GM21390 (cell line): ENCODE results near the gene CLASRP.
"Not testable (repeated sequence)": the region's sequence is repeated elsewhere in the genome, so short reads cannot be mapped to it uniquely, and the experiment has no call there.

ENCODE experiments used
- ATAC-seq: cut with Tn5 transposase; IDR thresholded peaks from one replicate; pipeline ENCODE4 v1.9.1; 2021; ENCODE audit not compliant: unreplicated experiment

CLASRP gene

DNA sequence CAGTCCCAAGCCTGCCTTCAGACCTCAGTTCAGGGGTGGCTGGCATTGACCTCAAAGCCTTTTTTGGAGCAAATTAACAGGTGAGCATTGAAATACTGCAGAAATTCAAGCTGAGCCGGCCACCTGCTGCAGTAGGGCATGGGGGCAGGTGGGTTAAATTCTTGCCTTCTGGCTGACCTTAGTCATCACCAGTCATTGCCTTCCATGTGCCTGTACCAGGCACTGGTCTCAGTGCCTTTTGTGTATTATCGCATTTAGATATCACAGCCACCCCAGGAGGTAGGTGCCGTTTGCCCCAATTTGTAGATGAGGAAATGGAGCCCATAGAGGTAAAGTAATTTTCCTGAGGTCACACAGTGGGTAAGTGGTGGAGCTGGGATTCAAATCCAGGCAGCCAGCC lies 61.4 kb downstream of the CLASRP start:
- no peak for ATAC-seq

DNA sequence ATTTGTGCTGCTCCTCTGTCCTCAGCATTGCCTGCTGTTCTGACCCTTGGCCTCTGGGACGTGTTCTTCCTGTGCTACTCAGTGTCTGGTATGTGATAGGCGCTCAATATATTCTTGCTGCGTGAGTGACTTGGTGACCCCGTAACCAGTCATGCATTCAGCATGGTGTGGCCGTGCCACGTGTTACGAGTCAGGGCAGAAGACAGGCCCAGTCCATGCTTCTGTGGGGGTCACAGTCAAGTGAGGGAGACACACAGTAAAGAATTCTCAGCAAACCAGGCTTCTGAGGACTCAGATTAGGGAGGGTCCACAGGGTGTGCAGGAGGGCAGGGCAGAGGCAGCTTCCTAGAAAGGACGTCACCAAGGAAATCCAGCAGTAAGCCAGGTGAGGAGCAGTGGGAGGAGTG lies 62.0 kb downstream of the CLASRP start:
- ATAC-seq = no peak

DNA sequence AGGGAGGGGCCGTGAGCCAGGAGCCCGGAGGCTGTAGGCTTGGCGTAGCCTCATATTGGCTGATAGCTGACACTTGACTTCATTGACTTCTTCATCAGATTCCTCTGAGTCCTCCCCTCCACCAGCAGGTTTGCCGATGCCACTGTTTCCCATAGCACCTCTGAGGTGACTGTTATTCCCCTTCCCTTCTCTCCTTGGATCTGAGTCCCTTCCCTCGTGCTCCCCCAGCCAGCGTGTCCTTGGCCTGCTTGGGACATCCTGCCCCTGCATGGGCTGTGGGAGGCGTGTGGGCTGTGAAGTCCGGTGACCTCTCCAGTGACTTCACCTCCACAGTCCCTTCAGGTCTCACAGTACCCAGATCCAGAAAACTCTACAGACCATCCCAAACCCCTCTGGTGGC lies 63.0 kb downstream of the CLASRP start:
- ATAC-seq = no peak

DNA sequence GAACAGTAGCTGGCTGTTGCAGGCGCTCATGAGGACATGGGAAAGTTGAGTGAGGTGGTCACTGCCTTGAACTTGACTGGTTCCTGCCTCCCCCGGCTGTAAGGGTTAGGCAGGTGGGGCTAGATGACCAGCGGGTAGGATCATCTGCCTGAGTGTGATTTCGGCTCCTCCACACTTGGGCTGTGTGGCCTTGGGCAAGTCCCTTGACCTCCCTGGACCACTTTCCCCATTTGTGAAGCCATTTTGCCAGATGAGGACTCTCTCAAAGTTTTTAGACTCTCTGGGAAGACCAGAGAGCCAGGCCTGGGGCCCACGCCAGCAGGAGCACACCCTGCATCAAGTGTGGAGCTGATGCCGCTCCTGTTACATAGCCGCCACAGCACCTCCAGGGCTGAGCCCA lies 63.6 kb downstream of the CLASRP start:
- ATAC-seq = no peak

DNA sequence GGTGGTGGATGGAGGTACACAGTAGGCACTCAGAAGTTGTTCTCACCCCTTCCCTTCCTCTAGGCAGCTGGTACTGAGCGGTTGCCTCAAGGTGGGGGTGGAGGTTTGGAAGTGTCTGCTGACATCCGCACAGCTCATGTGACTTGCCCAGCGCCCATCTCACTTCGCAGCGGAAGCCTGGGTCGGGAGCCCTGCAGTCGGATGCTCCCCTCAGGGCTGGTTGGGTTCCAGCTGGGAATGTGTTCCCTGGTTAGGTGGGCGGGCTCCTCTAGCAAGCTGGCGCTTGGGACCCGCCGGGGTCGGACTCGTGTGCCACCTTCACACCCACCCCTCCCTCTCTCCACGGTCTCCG lies 64.3 kb downstream of the CLASRP start:
- ATAC-seq = no peak

DNA sequence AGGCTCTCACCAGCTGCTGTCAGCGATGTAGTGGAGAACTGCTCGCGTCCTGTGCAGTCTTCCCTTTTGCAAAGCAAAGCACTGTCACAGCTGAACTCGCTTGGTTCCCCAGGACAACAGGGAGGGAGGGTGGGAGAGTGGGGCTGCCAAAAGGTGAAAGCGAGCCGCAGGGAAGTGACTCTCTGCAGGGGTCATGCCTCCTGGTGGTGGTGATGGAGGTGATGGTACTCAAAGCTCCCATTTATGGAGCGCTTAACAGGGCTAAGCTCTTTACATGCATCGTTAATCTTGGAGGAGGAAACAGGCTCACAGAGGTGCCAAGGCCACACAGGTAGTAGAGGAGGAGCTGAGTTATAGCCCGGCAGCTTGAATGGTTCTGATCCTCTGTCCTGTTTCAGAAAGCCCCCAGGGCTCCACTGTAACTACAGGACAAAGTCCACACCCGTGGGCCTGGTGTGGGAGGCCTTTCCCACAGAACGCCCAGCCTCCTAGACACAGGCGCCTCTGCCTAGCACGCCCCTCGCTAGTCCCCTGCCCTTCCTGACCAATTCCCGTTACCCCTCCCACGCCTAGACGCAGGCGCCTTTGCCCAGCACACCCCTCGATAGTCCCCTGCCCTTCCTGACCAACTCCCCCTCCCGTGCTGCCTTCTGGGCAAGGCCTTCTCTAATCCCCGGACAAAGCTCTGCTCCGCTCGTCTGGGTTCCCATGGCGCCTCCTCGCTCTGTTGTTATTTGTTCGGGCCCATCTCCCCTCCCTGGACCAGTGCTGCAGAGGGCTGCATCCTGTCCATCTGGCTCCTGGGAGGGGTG lies 64.9 kb downstream of the CLASRP start:
- no peak for ATAC-seq

DNA sequence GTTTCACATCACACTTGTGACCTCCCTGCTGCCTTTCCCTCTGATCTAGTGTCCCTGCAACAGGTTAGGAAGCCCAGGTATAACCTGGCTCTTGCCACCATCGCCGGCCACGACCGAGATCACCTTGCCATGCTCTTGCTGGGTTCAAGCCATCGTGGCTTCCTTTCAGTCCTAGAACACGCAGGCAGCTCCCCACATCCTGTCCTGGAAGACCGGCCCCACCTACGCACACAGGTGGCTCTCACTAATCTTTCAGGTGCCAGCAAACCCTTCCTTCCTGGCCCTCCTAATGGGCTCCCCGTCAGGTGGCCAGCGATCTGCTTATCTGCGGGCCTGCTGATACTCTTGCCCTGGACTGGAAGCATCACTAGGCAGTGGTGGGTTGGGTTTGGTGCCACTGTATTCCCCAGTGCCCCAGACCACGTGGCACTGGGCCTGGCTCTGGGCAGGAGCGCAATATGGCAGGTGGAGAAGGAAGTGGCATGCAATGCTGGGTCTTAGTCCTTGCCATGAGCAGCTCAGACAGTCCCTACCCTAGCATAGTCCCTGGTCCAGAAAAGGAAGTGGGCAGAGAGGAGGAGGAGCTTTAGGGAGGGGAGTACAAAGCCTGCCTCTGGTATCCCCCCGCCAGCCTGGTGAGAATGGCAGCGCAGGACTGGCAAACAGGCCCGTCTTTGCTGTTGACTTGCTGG lies 66.0 kb downstream of the CLASRP start:
- ATAC-seq = no peak

DNA sequence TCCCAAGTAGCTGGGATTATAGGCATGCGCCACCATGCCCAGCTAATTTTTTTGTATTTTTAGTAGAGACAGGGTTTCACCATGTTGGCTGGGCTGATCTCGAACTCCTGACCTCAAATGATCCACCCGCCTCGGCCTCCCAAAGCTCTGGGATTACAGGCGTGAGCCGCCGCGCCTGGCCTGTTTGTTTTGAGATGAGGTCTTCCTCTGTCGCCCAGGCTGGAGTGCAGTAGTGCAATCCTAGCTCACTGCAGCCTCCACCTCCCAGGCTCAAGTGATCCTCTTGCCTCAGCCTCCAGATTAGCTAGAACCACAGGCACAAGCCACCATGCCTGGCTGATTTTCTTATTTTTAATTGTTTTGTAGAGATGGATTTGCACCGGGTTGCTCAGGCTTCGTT lies 67.5 kb downstream of the CLASRP start:
- not testable (repeated sequence) for ATAC-seq

DNA sequence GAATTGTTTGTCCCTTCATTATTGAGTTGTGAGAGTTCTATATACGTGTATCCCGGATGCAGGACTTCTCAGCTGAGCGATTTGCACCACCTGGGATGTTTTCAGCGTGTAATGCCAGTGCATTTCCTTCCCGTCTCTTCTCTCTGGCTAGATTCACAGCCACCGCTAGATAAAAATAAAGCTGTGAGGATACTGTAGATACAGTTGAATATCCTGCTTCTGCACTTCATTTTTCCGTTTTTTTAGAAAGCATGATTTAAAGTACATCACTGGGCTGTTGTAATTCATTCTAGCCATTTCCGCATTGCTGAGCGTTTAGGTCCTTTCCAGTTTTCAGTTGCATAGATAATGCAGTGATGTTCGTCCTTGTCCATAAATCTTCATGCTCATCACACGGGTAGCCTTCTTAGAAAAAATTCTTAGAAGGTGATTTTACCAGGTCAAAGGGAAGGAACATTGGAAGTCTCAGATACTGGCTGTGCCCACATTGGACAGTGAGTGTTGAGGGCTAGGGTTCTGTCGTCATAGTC lies 68.8 kb downstream of the CLASRP start:
- no peak for ATAC-seq

DNA sequence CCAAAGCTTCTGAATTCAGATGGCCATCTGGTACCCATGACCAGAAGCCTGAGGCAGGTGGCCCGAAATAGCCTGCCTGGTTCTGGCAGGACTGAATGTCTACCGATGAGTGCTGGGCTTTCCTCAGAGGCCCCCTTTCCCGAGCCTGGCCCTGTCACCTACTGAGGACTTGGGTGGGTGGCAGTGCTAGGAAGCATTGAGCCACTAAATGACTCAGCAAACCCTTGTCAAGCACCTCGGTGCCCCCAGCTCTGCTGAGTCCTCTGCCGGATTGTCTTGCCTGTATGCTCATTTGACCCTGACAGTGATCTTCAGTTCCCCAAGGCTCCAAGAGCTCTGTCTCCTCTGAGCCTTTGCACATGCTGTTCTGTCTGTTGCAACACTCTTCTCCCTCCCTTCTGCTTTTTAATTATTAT lies 72.0 kb downstream of the CLASRP start:
- no peak for ATAC-seq

DNA sequence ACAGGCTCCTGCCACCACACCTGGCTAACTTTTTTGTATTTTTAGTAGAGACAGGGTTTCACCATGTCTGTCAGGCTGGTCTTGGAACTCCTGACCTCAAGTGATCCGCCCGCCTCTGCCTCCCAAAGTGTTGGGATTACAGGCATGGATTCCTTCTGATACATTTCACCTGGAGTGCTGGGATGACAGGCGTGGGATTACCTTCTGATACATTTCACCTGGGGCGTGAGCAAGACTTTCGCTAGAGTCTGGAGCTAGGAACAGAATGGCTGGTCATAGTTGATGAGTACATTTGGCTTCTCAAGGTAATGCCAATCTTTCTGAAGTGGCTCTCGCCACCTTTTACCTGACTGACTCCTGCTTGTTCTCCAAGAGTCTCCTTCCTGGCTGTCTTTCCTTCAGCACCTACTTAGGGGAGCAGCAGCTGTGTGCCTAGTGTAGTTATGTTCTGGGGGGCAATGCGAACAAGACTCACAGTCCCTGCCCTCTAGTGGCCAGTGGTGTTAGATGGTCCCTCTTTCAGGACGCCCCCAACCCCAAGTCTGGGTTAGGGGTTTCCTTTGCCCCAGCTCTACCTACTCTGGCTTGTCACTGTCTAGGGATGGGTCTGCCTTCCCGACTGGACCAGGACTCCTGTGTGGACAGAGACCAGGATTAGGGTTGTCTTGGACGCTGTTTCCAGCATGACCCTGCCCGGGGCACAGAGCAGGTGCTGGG lies 73.4 kb downstream of the CLASRP start:
- ATAC-seq = no peak

DNA sequence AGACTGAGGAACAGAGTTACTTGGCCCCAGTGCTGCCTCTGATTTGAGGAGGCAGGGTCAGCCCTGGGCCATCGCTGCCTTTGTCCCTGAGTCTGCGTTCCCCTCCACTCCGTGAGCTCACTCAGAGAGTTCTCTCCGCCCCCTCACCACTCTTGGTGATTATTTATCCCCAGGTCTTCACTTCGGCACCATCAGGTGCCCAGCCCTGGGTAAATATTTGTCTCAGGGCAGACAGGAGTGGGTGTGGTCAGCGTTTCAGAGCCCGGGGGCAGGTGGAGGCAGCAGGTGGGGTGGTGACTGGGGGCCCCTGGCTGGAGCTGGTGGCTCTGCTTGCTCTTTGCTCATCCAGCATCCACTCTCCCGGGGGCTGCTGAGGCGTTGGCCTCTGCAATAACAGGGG lies 74.8 kb downstream of the CLASRP start:
- ATAC-seq = no peak

DNA sequence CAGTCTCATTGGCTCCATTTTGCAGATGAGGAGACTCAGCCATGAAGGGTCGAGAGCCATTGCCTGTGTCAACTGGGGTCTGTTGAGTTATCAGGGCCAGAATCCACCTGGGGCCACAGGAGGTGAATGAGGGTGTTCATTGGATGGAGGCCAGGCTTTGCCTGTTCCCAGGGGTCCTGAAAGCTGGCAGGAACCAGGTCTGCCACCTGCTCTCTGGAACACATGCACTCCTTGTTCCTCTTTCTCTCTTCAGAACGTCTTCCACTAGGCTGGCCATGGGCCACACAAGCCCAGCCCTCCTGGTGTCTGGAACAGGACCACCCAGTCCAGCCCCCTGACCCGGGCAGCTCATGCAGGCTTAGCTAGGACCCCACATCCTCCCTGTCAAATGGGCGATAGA lies 75.3 kb downstream of the CLASRP start:
- no peak for ATAC-seq

DNA sequence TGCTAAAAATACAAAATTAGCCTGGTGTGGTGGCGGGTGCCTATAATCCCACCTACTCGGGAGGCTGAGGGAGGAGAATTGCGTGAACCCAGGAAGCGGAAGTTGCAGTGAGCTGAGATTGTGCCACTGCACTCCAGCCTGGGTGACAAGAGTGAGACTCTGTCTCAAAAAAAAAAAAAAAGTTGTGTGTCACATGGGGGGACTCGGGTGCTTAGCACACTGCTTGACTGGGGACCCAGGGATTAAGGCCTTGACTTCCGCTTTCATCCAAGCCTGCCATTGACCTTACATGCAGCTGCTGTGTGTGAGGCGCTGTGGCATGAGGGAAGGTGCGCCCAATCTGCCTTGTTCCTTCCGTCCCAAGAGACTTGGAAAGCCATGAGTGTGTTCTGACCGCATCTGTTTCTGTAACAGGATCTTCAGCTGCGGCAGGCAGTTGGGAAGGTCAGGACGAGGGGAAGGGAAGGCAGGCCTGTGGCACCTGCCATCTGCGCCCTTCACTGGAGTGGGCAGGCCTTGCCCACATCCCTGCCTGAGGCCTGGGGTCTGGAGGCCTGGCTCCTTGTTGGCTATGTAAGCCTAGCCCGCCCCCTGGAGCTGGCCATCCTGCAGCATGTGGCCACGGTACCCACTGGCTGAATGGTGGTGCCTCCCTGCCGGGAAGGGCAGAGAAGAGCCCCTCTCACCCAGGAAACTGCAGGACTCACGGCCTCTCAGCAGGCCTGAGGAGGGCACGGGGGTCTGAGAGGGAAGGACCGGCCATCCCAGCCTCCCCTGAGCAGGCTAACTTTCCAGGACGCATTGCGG lies 77.2 kb downstream of the CLASRP start:
- no peak for ATAC-seq

DNA sequence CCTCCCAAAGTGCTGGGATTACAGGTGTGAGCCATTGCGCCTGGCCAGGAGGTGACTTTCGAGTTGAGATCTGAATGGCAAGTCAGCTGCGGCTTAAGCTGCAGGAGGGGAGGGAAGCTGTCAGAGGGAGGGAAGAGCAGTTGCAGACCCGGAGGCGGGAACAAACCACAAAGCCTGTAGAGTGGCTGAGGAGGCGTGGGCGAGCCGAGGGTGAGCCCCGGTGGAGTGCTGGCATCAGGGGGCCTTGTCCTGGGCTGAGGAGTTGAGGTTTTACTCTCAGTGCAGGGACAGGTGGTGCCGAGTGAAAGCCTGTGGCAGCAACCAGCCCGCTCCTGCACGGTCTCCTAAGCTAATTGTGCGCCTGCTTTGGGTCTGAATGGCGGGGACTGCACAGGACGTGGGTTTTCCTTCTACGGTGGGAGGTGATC lies 78.3 kb downstream of the CLASRP start:
- no peak for ATAC-seq

DNA sequence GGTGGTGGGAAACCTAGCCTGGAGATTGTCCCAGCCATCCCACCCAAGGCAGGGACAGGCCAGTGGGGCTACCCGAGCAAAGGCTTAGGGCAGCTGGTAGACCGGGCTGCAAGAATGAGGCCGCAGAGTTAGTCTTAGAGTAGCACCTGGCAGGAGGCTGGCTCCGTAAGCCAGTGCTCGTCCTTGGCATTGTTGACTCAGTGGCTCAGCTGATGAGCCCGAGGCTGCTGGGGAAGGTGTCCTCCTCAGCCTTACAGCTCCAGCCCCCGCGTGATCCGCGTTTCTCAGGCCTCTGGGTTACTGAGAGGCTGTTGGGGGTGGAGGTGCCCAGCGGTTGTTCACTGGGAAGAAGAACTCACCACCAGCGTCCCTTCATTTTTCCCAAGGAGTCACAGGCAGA lies 78.8 kb downstream of the CLASRP start:
- no peak for ATAC-seq

DNA sequence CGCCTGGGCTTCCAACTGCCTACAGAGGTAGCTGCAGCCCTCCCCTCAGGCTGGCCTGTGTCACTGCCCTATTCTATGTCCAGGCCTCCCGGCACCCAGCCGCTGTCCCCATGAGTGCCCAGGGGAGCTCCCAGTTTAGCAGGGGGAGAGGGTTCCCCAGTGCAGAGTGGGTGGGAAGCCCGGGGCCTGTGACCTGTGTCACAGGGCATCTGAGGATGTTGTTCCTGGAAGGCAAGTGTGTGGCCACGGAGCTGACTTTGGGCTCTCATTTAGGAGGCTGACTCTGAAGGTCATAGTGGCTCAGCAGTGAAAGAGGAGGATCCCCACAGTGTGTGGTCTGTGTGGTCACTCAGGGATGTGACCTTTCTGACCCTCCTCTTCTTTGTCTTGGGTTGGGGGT lies 79.3 kb downstream of the CLASRP start:
- no peak for ATAC-seq

DNA sequence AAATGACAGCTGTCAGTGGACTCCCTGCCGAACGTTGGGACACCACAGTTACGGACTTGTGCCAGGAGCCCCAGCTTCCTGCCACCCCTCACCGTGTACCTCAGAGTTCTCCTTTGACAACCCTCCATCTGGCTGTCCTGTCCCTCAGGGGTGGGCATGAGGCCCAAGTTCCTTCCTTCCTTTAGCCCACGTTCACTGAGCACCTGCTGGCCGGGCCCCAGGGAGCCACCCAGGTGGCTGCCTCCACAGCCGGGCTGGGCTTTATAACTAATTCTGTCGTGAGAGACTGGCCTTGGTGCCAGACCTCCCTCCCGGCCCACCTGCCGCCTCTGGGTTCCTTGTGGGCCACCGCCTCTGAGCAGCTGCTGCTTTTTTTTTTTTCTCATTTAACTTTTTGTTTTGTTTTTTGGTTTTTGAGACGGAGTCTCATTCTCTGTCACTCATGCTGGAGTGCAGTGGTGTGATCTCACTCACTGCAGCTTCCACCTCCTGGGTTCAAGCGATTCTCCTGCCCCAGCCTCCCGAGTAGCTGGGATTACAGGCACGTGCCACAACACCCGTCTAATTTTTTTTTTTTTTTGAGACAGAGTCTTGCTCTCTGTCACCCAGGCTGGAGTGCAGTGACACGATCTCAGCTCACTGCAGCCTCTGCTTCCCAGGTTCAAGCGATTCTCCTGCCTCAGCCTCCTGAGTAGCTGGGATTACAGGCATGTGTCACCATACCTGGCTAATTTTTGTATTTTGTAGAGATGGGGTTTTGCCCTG lies 79.9 kb downstream of the CLASRP start:
- not testable (repeated sequence) for ATAC-seq

DNA sequence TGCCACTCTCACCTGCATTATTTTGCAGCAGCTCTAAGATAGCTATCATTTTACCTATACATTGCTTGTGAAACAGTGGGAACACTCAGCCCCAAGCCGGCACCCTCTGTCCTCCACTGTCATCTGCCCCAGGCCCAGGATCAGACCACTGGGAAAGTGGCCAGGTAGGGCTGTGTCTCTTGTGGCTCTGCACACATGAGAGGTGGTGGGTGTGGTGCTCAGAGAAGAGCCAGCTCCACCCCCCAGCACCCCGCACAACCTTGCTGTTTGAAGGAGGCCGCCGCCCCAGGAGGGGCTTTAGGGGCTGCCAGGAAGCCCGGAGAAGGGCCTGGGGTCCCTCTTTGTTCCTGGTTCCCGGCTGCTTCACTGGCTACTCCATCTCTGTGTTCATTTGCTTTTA lies 80.7 kb downstream of the CLASRP start:
- ATAC-seq = no peak
